Activated effector memory CD4-positive, alpha-beta T cell treated with anti-CD3 and anti-CD28 coated beads, Interleukin-2, amount 50 U/mL, for 16 hours (primary cell): Measurements from ENCODE around the gene CABP5.
"Not testable (repeated sequence)": the region's sequence is repeated elsewhere in the genome, so short reads cannot be mapped to it uniquely, and the experiment has no call there.

ENCODE experiments used
- DNase-seq: peaks from one replicate; pipeline ENCODE4 v3.0.0-alpha.2; 2020

CABP5 gene

DNA sequence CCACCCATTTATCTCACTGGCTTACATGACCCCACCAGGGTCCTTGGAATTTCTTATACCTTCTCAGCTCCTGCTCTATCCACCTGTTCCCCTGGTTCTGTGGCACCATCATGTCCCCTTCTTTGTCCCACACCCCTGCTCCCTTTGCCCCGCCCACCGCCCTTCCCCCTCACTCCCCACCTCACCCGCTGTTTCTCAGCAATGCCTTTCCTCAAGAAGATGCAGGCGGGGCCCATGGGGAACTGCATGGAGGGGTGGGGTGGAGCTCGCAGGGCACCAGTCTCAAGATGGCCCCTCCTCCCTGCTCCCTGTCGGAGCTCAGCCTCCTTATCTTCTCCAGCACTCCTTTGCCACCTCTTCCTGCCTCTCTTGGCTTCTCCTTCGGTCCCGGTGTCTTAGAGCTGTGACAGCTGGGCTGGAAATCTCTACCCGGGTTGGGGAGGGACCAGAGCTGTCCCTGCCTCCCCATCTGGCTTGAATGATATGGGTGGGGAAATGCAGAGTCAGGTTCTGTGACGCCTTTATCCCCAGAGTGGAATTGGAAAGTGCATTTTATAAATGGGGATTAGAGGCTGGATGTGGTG is at the start of gene CABP5:
Gene CABP5, minus strand, starts transcription at position 405 of the 584 bp plus-strand sequence. Its CDS starts 157 bp downstream, at position 248.
- no peak for DNase-seq

DNA sequence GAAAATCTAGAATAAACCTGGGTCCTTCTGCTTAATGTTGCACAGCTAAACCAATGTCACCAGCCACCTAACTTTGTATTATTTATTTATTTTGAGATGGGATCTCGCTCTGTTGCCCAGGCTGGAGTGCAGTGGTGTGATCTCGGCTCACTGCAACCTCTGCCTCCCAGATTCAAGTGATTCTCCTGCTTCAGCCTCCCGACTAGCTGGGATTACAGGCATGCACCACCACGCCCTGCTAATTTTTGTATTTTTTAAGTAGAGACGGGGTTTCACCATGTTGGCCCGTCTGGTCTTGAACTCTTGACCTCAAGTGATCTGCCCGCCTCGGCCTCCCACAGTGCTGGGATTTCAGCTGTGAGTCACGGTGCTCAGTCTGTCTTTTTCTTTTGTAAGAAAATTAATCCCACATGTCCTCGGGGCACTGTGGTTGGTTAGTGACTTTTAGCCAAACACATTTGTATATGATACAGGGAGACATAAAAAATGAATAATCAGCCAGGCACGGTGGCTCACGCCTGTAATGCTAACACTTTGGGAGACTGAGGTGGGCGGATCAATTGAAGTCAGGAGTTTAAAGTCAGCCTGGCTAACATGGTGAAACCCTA is 47.3 kb upstream of the CABP5 start:
- DNase-seq, result not testable (repeated sequence)

DNA sequence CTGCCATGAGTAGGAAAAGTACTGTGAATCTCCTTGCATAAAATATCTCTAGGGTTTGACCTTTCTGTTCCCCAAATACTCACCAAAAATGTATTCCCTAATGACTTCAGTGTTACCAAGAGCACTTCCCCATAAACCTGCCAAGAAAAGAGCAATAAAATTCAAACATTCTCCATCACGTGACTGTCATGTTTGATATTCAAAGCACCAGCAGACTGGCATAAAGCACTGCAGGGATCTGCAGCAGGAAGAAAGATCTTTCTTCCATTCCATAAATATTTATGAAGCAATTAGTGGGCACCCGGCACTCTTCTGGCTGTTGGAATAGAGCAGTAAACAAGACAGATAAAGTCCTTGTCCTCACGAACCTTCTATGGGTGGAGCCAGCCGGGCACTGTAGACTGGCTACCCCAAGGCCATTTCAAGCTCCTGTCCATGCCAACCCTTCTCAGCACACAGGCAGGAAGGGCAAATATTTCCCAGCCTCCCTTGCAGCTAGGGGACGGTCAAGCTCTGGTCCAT is 46.5 kb upstream of the CABP5 start:
- no peak for DNase-seq

DNA sequence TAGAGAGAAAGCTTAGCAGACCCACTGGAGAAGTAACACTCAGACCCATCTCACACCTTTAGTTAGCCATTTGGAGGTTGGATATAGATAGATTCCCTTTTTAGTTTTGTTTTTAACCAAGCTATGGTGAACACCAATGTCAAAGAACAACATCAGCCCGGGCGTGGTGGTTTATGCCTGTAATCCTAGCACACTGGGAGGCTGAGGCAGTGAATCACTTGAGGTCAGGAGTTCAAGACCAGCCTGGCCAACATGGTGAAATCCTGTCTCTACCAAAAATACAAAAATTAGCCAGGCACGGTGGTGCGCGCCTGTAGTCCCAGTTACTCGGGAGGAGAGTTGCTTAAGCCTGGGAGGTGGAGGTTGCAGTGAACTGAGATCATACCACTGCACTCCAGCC is 45.1 kb upstream of the CABP5 start:
- not testable (repeated sequence) for DNase-seq

DNA sequence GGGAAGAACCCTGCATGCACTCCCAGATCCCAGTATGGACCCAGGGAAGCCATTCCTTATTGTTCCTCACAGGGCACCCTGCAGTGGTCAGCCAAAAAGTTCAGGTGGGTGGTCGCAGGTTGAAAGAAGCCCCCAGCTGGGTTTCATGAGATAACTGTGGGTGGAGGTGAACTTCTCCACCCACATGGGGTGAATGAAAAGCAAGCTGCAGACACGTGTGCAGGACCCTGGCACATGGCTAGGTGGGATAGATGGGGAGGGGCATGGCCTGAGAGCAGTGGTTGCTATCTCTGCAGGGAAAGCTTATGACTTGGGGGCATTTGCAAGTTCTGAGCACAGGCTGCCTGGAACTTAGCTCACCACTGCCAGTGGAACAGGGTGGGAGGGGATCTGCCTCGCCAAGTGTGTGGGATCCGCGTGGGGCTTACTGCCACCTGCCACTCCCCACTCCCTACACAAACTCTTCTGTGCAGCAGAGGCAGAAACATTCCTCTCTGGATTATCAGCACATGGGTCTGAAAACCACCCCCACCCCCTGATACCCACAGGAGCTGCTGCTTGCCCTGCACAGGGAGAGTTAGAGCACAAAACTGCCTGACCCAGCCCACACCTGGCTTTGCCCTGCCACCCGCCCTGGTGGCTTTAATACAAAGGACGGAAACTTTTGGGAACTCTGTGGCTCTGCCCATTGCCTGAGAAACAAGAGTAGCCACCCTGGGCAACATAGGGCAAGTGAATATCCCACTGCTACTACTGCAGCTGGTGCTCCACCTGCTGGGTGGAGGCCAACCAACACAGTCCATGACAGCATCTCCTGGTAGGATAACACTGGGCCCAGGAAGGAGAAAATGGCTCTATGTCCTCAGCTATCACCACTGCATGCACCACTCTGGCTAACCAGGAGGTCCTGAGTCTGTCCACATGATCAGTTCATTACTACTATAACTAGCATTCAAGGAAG is 42.3 kb upstream of the CABP5 start:
- DNase-seq, result no peak

DNA sequence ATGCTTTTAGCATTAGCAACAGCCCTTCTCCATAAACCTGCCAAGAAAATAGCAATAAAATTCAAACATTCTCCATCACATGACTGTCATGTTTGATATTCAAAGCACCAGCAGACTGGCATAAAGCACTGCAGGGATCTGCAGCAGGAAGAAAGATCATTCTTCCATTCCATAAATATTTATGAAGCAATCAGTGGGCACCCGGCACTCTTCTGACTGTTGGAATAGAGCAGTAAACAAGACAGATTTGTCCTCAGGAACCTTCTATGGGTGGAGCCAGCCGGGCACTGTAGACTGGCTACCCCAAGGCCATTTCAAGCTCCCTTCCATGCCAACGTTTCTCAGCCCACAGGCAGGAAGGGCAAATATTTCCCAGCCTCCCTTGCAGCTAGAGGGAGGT is 41.2 kb upstream of the CABP5 start:
- DNase-seq, result no peak

DNA sequence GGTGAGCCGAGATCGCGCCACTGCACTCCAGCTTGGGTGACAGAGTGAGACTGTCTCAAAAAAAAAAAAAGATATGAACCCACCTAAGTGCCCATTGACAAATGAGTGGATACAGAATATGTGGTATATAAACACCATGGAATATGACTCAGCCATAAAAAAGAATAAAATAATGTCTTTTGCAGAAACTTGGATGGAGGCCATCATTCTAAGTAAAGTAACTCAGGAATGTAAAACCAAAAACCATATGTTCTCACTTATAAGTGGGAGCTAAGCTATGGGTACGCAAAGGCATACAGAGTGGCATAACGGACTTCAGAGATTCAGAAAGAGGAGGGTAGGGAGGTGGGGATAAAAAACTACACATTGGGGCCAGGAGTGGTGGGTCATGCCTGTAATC is 37.2 kb upstream of the CABP5 start:
- no peak for DNase-seq

DNA sequence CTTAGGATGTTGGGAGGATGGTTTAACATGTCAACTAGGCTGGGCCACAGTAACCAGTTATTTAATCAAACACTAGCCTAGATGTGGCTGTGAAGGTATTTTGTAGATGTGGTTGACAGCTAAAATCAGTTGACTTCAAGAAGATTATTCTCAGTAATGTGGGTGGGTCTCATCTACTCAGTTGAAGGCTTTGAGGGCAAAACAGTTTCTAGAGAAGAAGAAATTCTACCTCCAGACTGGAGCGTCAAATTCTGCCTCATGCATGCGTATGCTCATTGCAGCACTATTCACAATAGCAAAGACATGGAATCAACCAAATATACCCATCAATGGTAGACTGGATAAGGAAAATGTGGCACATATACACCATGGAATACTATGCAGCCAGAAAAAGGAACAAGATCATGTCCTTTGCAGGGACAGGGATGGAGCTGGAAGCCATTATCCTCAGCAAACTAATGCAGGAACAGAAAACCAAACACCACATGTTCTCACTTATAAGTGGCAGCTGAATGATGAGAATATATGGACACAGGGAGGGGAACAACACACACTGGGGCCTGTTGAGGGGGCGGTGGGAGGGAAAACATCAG is 26.4 kb upstream of the CABP5 start:
- DNase-seq, result not testable (repeated sequence)

DNA sequence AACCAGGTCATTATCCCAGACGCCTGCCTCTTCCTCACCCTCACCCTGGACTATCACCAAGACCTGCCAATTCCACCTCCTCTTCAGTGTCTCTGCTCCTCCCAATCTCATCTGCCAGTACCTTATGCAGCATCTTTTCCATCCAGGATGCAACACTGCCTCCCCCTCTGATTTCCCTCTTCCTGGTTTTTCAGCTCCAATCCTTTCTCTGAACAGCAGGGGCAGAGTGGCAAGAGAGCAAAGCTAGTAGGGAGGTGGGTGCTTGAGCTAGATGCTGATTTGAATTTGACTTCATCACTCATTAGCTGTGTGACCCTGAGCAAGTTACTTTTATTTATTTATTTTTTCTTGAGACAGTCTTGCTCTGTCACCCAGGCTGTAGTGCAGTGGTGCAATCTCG is 25.6 kb upstream of the CABP5 start:
- no peak for DNase-seq

DNA sequence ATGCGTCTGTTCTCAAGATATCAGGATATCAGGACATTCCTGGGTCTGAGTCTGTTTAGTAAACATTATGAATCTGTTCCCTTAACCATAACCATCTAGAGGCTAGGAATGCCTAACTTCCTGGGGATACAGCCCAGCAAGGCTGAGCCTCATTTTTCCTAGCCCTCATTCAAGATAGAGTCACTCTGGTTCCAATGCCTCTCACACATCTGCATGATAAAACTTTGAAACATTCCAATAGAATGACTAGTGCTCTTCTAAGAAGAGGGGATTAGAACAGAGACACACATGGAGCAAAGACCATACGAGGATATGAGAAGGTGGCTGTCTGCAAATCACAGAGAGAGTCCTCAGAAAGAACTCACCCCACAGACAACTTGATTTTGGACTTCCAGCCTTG is 20.6 kb upstream of the CABP5 start:
- no peak for DNase-seq

DNA sequence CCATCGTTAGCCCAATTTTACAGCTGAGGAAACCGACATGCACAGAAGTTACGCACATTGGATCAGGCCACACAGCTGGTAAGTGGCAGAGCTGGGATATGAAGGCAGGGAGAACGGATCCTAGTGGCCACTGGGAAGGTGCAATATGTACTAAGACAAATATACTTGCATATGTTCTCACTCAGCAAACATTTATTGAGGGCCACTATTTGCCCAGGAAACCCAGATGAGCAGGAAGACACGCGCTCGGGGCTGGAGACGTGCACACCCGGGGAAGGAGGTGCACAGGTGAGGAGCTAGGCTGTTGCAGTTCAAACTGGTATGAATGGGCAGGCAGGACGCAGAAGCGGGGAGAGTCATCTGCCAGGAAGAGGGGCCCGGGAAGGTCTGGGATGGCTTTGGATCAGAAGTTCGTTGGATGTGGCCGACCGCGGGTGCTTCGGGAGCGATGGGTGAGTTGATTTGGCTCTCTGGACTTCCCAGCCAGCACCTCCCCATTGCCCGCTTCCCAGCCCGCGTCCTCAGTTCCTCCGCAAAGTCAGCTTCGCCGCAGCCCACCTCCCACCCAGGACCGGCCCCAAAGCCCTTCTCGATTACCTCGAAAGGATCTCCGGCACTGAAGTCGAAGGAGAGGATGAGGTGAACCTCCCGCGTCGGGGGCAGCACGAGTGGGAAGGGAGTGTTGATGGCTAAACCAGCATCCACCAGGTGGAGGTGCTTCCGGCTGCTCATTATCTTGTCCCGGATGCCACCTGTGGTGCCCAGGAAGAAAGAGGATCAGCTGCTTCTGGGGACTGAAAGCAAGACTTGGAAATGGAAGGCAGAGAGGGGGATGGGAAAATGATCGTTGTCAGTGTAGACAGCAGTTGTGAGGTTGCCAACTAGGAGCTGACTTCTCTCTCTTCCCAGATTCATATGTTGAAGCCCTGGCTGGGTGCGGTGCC is 17.8 kb upstream of the CABP5 start:
- DNase-seq, result no peak

DNA sequence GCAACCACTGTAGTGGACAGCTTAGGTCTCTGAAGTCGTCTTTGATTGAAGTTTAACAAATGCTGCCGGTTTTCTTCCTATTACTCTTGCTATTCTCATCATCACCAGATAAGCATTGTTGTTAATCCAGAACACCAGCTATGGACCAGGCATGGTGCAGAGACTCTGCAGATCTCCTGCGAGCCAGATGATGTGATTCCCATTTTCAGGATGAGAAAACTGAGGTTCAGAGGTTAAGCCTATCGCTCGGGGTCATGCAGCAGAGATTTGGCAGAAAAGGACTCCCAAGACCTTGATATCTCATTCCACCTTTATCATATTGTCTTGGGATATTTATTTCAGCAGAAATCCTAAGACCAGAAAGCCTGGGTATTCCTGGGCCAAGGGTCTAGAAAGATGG is 16.5 kb upstream of the CABP5 start:
- no peak for DNase-seq

DNA sequence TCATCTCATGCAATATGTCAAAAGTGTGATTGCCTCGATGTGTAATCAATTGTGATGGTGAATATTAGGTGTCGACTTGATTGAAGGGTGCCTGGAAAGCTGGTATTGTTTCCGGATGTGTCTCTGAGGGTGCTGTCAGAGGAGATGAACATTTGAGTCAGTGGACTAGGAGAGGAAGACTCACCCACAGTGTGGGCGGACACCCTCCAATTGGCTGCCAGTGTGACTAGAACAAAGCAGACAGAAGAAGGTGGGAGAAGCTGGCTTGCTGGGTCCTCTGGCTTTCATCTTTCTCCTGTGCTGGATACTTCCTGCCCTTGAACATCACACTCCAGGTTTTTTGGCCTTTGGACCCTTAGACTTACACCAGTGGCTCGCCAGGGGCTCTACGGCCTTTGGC is 15.5 kb upstream of the CABP5 start:
- no peak for DNase-seq

DNA sequence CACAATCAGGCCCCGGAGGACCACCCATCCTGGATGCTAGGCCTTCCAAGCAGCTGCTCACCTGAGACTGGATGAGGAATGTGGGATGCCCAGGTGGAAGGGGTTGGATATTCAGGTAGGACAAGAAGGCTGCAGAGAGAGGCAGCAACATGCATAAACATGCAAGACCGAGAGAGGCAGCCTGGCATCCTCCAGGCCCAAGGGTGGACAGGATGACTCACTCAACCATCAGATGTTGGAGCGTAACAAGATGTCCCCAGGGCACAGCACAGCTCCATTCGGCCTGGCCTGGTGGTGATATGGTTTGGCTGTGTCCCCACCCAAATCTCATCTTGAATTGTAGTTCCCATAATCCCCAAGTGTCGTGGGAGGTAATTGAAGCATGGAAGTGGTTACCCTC is 10.0 kb upstream of the CABP5 start:
- no peak for DNase-seq

DNA sequence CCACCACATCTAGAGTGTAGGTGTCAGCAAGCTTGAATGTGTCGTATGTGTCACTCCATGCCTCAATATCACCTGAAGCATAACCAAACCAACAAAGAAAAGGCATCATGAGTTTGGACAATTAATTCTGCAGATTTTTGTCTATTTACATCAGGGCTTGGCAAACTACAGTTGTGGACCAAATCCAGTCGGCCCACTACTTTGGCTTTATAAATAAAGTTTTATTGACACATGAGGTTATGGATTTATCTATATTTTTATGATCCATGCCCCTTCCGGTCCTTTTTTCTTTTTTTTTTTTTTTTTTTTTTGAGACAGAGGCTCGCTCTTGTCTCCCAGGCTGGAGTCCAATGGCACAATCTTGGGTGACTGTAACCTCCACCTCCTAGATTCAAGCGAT is 9.2 kb upstream of the CABP5 start:
- DNase-seq, result no peak

DNA sequence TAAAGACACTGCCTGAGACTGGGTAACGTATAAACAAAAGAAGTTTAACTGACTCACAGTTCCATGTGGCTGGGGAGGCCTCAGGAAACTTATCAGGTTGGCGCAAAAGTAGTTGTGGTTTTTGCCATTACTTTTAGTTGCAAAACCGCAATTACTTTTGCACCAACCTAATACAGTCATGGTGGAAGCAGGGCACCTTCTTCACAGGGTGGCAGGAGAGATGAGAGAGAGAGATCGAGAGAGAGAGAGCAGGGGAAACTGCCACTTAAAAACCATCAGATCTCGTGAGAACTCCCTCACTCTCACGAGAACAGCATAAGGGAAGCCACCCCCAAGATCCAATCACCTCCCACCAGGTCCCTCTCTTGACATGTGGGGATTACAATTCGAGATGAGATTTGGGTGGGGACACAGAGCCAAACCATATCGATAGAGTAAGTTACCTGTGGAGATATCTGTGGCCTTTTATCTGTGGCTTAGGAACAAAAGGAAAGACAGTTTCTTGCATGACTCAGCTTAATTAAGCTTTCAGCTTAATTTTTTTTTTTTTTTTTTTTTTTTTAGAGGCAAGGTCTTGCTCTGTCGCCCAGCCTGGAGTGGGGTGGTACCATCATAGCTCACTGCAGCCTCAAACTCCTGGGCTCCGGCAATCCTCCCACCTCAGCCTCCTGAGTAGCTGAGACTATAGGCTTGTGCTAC is 7.6 kb upstream of the CABP5 start:
- no peak for DNase-seq

DNA sequence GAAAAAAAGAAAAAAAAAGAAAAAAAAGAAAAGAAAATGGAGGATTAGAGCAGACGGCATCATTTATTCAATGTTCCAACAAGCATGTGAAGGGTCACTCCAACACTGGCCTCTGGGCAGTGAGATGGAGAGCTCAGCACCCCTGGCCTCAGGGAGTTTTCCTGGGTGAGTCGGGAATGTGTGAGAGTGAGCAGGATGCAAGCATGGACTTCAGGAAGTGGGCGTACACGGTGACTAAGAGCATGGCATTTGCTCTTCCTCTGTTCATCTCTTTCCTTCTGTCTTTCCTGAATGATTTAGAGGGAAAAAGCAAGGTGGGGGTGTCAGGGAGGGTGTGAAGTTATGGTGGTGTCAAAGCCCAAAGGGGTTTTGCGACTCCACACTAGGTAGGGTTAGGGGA is 682 bp upstream of the CABP5 start:
- DNase-seq, result no peak

DNA sequence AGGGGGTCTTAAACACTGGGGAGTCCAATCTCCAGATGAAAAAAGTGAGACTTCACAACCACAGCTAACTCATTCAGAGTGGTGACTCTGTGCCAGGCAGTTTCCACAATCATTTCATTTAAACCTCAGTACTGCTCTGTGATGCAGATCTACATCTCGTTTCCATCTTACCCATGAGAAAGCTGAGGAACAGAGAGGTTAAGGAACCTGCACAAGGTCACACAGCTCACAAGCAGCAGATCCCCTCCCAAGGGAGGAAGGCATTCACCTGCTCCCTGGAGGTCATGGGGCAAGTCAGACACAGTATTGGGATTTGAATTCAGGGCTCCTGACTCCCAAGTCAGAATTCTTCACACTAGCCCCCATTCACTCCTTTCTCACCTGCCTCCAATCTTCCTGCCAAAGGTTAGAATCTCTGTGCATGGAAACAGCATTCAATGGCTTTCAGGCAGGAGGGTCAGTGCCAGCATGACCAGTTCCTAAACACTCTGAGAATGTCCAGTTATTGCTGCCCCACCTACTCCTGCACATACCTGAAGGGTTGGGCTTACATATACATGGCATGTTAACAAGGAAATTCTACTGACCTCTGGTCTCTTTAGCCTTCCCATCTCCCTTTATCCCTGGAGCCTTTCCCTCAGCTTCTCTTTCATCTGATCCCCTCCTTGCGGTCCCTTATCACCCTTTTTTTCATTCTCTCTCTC is 1.9 kb downstream of the CABP5 start:
- DNase-seq, result no peak

DNA sequence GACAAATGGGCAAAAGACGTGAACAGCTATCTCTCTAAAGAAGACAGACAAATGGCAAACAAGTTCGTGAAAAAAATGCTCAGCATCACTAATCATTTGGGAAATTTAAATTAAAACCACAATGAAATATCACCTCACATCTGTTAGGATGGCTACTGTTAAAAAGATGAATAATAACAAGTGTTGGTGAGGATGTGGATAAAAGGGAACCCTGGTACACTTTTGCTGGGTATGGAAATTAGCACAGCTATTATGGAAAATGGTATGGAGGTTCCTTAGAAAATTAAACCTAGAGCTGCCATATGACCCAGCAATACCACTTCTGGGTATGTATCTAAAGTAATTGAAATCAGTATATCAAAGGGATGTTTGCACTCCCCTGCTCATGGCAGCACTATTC is 7.1 kb downstream of the CABP5 start:
- no peak for DNase-seq

DNA sequence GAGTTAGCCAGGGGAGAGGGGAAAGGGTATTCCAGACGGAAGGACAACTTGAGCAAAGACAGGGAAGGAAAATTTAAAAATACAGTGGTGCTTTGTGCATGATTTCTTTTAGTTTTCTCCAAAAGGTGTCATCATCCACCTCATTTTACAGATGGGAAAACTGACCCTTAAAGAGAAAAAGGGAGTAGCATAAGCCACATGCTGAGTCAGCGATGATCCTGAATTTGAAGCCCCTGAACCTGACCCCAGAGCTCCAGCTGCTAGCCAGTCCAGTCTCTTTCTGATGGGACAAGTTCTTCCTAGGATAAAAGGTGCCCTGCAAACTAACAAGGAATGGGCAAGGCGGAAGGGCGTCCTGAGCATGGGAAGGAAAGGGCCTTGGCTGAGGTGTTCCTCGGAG is 10.3 kb downstream of the CABP5 start:
- DNase-seq, result no peak

DNA sequence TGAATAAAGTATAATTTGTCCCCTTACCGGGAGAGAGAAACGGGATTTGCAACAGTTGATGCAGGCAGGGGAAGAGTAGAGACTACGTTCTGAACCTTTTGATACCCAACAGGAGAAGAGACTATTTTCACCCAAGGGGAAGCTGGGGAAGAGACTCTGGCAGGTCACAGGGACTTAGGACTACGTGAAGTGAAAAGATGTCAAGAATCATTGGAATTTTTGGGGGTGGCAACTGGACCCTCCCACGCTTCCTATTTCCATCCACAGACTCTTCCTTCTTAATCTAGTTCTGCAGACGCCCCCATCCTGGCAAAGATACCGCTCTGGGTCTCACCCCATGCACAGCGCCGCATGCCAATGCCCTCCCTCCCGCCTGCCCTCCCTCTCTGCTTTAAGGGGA is 13.8 kb downstream of the CABP5 start:
- no peak for DNase-seq
